H9 (cell line): ENCODE data around the gene HUS1B. TPM values are rescaled to one million over a fixed set of nuclear protein-coding genes. Genes with fewer than 3 reads are reported as not detected.

Source experiments
- DNase-seq: peaks from one replicate; pipeline ENCODE4 v3.0.0-alpha.2; 2017
- H2AFZ ChIP-seq: one replicate; pipeline ENCODE4 v1.6.1; 2013; ENCODE audit warnings: mild to moderate bottlenecking, low read length, control low read depth, moderate library complexity
- H2AK5ac ChIP-seq: 2 replicates; pipeline ENCODE4 v1.6.1; 2013; ENCODE audit warnings: low read length, control low read depth, mixed read lengths; ENCODE audit not compliant: insufficient read length
- H2BK120ac ChIP-seq: one replicate; pipeline ENCODE4 v1.6.1; 2013; ENCODE audit warnings: low read depth, mild to moderate bottlenecking, low read length, control low read depth, inconsistent platforms; ENCODE audit not compliant: poor library complexity, severe bottlenecking
- H2BK12ac ChIP-seq: 2 replicates; pipeline ENCODE4 v1.6.1; 2013; ENCODE audit warnings: low read length, control low read depth, mixed read lengths, low read depth; ENCODE audit not compliant: insufficient read length
- H2BK15ac ChIP-seq: 2 replicates; pipeline ENCODE4 v1.6.1; 2013; ENCODE audit warnings: low read depth, low read length, control low read depth
- H2BK20ac ChIP-seq: one replicate; pipeline ENCODE4 v1.6.1; 2013; ENCODE audit warnings: low read depth, mild to moderate bottlenecking, low read length, control low read depth, inconsistent platforms; ENCODE audit not compliant: poor library complexity, severe bottlenecking
- H2BK5ac ChIP-seq: 2 replicates; pipeline ENCODE4 v1.6.1; 2013; ENCODE audit warnings: low read length, control low read depth, mixed read lengths; ENCODE audit not compliant: insufficient read length
- H3K14ac ChIP-seq: 2 replicates; pipeline ENCODE4 v1.6.1; 2013; ENCODE audit warnings: low read length, control low read depth; ENCODE audit not compliant: insufficient read depth
- H3K18ac ChIP-seq: 2 replicates; pipeline ENCODE4 v1.6.1; 2013; ENCODE audit warnings: low read depth, mild to moderate bottlenecking, mixed read lengths, low read length, control low read depth; ENCODE audit not compliant: insufficient read length
- H3K23ac ChIP-seq: 2 replicates; pipeline ENCODE4 v1.6.1; 2013; ENCODE audit warnings: low read length, control low read depth, mixed read lengths, low read depth; ENCODE audit not compliant: insufficient read length
- H3K23me2 ChIP-seq: 2 replicates; pipeline ENCODE4 v1.6.1; 2013; ENCODE audit warnings: low read depth, mild to moderate bottlenecking, mixed read lengths, low read length, control low read depth; ENCODE audit not compliant: insufficient read length, poor library complexity, severe bottlenecking
- H3K27ac ChIP-seq: 2 replicates; pipeline ENCODE4 v1.5.1; 2013; ENCODE audit warnings: low read length, control low read depth, mixed read lengths, low read depth; ENCODE audit not compliant: insufficient read length
- H3K27me3 ChIP-seq: 2 replicates; pipeline ENCODE4 v1.6.1; 2013; ENCODE audit warnings: low read length, control low read depth, inconsistent platforms; ENCODE audit not compliant: insufficient read depth
- H3K4ac ChIP-seq: 2 replicates; pipeline ENCODE4 v1.6.1; 2013; ENCODE audit warnings: low read depth, mild to moderate bottlenecking, control low read depth, inconsistent platforms, low read length, moderate library complexity
- H3K4me1 ChIP-seq: 2 replicates; pipeline ENCODE4 v1.6.1; 2013; ENCODE audit warnings: low read length, control low read depth, inconsistent platforms; ENCODE audit not compliant: insufficient read depth
- H3K4me2 ChIP-seq: 2 replicates; pipeline ENCODE4 v1.6.1; 2013; ENCODE audit warnings: low read length, control low read depth, mixed read lengths; ENCODE audit not compliant: insufficient read length, insufficient read depth
- H3K56ac ChIP-seq: 2 replicates; pipeline ENCODE4 v1.6.1; 2013; ENCODE audit warnings: low read depth, mild to moderate bottlenecking, mixed read lengths, low read length, control low read depth; ENCODE audit not compliant: insufficient read length
- H3K79me1 ChIP-seq: 2 replicates; pipeline ENCODE4 v1.6.1; 2013; ENCODE audit warnings: low read depth, mild to moderate bottlenecking, moderate library complexity, low read length, control low read depth, inconsistent platforms; ENCODE audit not compliant: insufficient read depth, poor library complexity, severe bottlenecking
- H3K79me2 ChIP-seq: 2 replicates; pipeline ENCODE4 v1.6.1; 2013; ENCODE audit warnings: low read length, control low read depth, inconsistent platforms; ENCODE audit not compliant: insufficient read depth
- H3K9ac ChIP-seq: 2 replicates; pipeline ENCODE4 v1.6.1; 2013; ENCODE audit warnings: low read length, control low read depth, mixed read lengths; ENCODE audit not compliant: insufficient read length; ENCODE audit errors: extremely low read depth
- H3K9me3 ChIP-seq: one replicate; pipeline ENCODE4 v1.6.1; 2013; ENCODE audit warnings: low read depth, low read length, inconsistent platforms; ENCODE audit not compliant: control insufficient read depth
- H3T11ph ChIP-seq: one replicate; pipeline ENCODE4 v1.6.1; 2013; ENCODE audit warnings: mild to moderate bottlenecking, low read length, control low read depth, inconsistent platforms
- H4K20me1 ChIP-seq: one replicate; pipeline ENCODE4 v1.6.1; 2013; ENCODE audit not compliant: control insufficient read depth, insufficient read length, insufficient read depth
- H4K5ac ChIP-seq: 2 replicates; pipeline ENCODE4 v1.6.1; 2013; ENCODE audit warnings: low read depth, mild to moderate bottlenecking, mixed read lengths, low read length, control low read depth; ENCODE audit not compliant: insufficient read length
- H4K8ac ChIP-seq: replicated peaks from 2 replicates; pipeline ENCODE4 v1.6.1; 2013; ENCODE audit warnings: low read length, control low read depth, mixed read lengths, low read depth; ENCODE audit not compliant: insufficient read length
- H4K91ac ChIP-seq: 2 replicates; pipeline ENCODE4 v1.6.1; 2013; ENCODE audit warnings: low read depth, mild to moderate bottlenecking, moderate library complexity, mixed read lengths, low read length, control low read depth; ENCODE audit not compliant: insufficient read length
- H3K27ac Mint-ChIP-seq, 3 experiments: 2 replicates in 2 of 3; 3 replicates in 1 of 3; pipeline ENCODE4 v1.8.0; 2020 to 2021; ENCODE audit warnings: mixed read lengths in 3 of 3, mild to moderate bottlenecking in 1 of 3, moderate library complexity in 1 of 3
- H3K27me3 Mint-ChIP-seq: 2 replicates; pipeline ENCODE4 v1.8.0; 2021; ENCODE audit warnings: low read depth, mild to moderate bottlenecking, moderate library complexity, mixed read lengths
- H3K36me3 Mint-ChIP-seq, 3 experiments: 2 replicates in 2 of 3; 3 replicates in 1 of 3; pipeline ENCODE4 v1.8.0; 2020 to 2021; ENCODE audit warnings: low read depth in 3 of 3, mixed read lengths in 3 of 3; ENCODE audit not compliant: insufficient read depth in 1 of 3
- H3K4me1 Mint-ChIP-seq, 2 experiments: 2 replicates each; pipeline ENCODE4 v1.8.0; 2020; ENCODE audit warnings: mixed read lengths in 2 of 2
- H3K4me3 Mint-ChIP-seq, 2 experiments: 2 replicates in 1 of 2; 3 replicates in 1 of 2; pipeline ENCODE4 v1.8.0; 2020 to 2021; ENCODE audit warnings: mild to moderate bottlenecking in 2 of 2, mixed read lengths in 2 of 2, moderate library complexity in 1 of 2
- H3K9me3 Mint-ChIP-seq, 2 experiments: 2 replicates in 1 of 2; 3 replicates in 1 of 2; pipeline ENCODE4 v1.8.0; 2020; ENCODE audit warnings: mild to moderate bottlenecking in 2 of 2, mixed read lengths in 2 of 2, moderate library complexity in 1 of 2
- WGBS: extraction: QIAGEN DNeasy Blood & Tissue Kit; methylation state at CpG from one replicate; pipeline ENCODE4 v1.1.7; 2013; ENCODE audit warnings: missing lambda C conversion rate, low lambda C conversion rate, mixed read lengths; ENCODE audit not compliant: insufficient read length; ENCODE audit errors: extremely low coverage; 5-methylcytosine and 5-hydroxymethylcytosine counted together
- total RNA-seq: library from RNA; stranded (reverse); gene quantifications from 2 replicates; pipeline ENCODE4 v1.2.1, GENCODE V29; 2021
- TF ChIP-seq, protein P1 (sequence below): fragments of 200-600 bp; sonication (generic); conservative IDR thresholded peaks from 3 replicates; pipeline ENCODE4 v1.8.0; 2021; ENCODE audit warnings: antibody characterized with exemption, mild to moderate bottlenecking

Gene HUS1B
- total RNA-seq, 1 experiment from 2014 or later, result 0.96 TPM

DNA sequence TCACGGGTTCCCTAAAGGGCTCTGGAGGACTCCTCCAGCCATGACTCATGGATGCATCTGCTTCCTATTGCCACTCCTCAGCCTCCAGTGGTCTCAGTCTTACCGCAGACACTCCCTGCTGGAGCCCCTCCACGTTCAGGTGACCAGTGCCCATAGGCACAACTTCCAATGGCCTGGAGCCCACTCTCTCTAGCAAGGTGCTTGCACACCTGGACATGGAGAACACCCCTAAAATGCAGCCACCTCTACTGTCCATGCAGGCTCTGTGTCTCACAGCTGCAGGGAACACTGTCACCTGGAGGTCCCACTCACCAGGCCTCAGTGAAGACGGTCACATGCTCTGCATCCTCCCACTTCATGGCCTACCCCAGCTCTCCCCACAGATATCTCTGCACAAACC lies 36.0 kb downstream of the HUS1B start:
- WGBS, result no CpG with 5 or more reads among the region's 4 CpGs
- TF ChIP-seq, protein P1, sequence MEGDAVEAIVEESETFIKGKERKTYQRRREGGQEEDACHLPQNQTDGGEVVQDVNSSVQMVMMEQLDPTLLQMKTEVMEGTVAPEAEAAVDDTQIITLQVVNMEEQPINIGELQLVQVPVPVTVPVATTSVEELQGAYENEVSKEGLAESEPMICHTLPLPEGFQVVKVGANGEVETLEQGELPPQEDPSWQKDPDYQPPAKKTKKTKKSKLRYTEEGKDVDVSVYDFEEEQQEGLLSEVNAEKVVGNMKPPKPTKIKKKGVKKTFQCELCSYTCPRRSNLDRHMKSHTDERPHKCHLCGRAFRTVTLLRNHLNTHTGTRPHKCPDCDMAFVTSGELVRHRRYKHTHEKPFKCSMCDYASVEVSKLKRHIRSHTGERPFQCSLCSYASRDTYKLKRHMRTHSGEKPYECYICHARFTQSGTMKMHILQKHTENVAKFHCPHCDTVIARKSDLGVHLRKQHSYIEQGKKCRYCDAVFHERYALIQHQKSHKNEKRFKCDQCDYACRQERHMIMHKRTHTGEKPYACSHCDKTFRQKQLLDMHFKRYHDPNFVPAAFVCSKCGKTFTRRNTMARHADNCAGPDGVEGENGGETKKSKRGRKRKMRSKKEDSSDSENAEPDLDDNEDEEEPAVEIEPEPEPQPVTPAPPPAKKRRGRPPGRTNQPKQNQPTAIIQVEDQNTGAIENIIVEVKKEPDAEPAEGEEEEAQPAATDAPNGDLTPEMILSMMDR, result no peak
- Histone ChIP-seq H3K23ac (no peak overlapping the region), H4K91ac (no peak overlapping the region), H3K27ac (no peak overlapping the region), H3K27me3 (no peaks in the 10 kb centered on the region), H3K4ac (no peak overlapping the region), H4K8ac (no peak overlapping the region), H3K9ac (no peak overlapping the region), H2AFZ (no peak overlapping the region), H2BK120ac (no peak overlapping the region), H3T11ph (no peak overlapping the region), H4K20me1 (no peaks in the 10 kb centered on the region), H3K9me3 (no peaks in the 10 kb centered on the region), H2BK15ac (no peak overlapping the region), H3K18ac (no peak overlapping the region), H2BK12ac (no peak overlapping the region), H4K5ac (no peak overlapping the region), H2AK5ac (no peak overlapping the region), H3K14ac (no peak overlapping the region), H3K79me2 (no peaks in the 10 kb centered on the region), H2BK5ac (no peak overlapping the region), H3K4me1 (no peaks in the 10 kb centered on the region; the same call in none of the 2 replicates), H3K4me2 (no peak overlapping the region), H3K23me2 (no peaks in the 10 kb centered on the region), H3K56ac (no peak overlapping the region), H2BK20ac (no peak overlapping the region), H3K79me1 (no peaks in the 10 kb centered on the region)
- H3K27ac Mint-ChIP-seq, result peak overlapping the region in 1 of 3 experiments; percentile 76; a peak in 2 of 7 replicates
- H3K4me1 Mint-ChIP-seq, result peaks cover 24 to 27% of the 10 kb centered on the region in 2 experiments
- no peak for DNase-seq
- no peaks in the 10 kb centered on the region; a peak in 1 of 5 replicates for H3K9me3 Mint-ChIP-seq
- H3K4me3 Mint-ChIP-seq, result no peak overlapping the region
- no peaks in the 10 kb centered on the region for H3K27me3 Mint-ChIP-seq
- H3K36me3 Mint-ChIP-seq, result peaks cover 9 to 32% (median 24%) of the 10 kb centered on the region in 3 experiments
